GM18868 (cell line): ENCODE measurements around the gene TCF20.

Experiments
- ATAC-seq: cut with Tn5 transposase; IDR thresholded peaks from one replicate; pipeline ENCODE4 v1.9.1; 2021; ENCODE audit warnings: mild to moderate bottlenecking, moderate library complexity; ENCODE audit not compliant: unreplicated experiment

The TCF20 gene

DNA sequence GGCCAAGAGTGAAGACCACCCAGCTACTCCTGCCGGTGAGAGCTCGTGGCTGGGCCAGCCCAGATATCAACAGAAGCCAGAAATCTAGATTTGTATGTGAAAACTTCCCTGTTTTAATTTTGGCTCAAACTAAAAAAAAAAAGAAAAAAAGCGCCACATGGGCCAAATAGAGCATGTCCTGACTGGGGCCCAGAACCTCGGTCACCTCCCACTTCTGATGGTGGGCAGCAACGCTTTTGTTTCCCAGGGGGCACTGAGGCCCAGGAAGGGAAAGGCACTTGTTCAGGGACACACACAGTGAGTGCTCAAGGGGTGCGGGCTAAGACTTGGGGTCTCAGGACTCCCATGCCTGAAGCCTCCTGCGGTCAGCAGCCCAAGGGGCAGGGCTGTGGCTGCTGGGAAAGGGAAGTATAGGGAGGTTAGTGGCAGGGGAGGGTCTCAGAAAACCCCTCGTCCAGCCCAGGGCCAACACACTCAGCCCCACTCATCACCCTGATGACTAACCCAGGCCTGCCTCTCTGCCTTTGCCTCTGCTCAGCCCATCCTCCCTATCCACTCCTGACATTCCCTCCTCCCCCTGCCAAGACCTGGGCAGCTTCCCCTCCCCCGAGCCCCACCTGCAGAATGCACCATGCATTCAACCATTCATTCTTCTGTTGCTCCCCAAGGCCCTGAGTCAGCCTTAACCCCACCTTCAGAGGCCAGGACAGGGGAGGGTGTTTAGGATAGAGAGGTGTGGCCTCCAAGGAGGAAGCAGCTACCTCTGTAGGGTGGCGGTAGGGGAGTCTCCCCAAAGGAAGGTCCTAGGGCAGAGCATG, 30.0 kb upstream of the TCF20 start:
- ATAC-seq: peak; percentile 79

DNA sequence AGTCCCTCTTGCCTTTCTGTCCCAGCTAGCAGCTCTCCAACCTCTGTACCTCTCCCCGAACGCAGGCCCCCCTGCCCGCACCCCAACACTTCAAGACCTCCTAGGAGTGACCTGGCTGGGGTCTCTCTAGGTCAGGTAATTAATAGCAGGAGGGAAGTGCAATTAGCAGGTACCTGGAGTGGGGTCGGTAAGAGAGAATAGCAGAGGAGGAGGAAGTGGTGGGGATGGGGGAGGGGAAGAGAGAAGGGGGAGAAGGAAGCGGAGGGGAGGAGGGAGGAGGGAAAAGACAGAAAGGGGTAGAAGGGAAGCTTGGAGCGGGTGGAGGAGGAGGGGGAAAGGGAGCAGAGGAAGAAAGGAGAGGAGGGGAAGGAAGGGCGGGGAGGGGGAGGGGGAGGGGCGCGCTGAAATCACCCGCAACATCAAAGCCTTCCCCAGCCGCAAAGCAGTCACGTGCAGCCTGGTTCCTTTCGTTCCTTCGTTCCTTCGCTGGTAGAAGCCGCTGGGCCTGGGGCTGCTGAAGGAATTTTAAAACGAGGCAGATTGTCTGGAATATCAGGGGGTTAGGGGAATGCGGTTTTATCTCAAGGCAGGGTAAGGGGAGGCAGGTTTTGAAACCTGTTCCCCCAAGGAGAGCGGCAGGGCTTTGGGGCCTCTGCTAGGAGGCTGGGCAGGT, 29.3 kb upstream of the TCF20 start:
- no peak for ATAC-seq

DNA sequence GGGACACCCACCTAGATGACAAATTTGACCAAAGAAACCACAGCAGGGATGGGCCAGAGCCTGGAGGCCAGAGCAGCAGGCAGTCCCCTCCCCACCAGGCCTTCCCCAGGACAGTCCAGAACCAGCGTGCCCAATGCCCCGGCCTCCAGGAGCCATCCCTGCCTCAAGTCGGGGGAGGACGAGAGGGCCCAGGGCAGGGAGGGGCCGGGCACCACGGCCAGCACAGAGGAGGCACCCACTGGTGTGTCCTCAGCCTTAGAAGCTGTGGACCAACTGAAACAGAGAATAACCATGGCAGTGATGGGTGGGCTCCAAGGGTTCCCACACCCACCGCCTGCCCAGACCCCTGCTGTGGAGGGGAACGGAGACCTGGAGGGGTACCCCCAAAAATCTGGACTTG, 28.3 kb upstream of the TCF20 start:
- no peak for ATAC-seq

DNA sequence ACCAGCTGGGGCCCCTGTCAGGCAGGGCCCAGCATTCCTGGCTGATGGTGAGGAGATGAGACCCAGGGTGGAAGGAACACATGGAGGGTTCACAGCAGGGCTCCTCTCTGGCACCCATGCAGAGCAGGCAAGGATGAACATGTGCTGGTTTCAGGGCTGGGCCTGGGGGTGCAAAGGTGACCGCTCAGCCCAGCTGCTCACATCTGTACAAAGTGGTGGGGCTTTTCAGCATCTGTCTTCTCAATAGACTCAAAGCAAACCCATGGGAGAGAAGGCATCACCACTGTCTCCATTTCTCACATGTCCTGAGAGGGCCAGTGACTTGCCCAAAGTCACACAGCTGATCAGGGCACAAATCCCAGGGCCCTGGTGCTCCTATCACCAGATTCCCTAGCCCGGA, 27.3 kb upstream of the TCF20 start:
- no peak for ATAC-seq

DNA sequence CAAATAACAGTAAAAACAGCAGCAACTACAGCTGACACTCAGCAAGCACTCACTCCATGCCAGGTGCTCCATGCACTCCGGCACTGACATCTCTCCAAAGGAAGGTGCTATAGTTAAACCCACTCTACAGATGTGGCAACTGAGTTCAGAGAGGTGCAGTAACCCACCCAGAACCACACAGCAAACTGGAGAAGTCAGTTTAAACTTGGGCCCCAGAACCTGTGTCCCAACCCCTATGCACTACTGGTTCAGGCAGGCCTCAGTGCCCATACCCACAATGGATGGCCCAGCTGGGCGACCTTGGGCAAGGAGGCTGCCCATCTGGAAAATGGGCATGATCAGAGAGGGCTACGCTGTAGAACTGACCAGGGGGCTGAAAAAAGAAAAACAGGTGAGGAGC, 26.4 kb upstream of the TCF20 start:
- no peak for ATAC-seq

DNA sequence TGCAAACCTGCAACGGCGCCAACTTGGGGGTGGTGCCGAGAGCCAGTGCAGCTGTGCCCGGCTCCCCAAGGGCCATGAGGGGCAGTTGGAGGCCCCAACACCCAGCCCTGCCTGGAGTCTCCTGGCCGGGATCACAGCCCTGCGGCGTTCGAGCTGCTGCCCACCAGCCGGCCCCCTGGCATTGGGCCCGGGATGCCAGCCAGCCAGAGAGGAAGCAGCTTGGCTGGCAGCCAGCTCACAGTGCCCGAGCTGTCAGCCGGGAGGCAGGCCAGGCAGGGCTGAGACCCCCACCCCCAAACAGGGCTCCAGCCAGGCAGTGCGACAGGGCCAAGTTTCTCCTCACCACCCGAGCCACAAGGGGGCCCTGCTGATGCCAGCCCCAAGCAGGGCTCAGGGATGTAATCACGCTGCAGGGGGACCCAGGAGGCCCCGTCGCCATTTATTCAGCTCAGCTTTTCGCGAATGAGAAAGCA, 26.0 kb upstream of the TCF20 start:
- ATAC-seq: no peak

DNA sequence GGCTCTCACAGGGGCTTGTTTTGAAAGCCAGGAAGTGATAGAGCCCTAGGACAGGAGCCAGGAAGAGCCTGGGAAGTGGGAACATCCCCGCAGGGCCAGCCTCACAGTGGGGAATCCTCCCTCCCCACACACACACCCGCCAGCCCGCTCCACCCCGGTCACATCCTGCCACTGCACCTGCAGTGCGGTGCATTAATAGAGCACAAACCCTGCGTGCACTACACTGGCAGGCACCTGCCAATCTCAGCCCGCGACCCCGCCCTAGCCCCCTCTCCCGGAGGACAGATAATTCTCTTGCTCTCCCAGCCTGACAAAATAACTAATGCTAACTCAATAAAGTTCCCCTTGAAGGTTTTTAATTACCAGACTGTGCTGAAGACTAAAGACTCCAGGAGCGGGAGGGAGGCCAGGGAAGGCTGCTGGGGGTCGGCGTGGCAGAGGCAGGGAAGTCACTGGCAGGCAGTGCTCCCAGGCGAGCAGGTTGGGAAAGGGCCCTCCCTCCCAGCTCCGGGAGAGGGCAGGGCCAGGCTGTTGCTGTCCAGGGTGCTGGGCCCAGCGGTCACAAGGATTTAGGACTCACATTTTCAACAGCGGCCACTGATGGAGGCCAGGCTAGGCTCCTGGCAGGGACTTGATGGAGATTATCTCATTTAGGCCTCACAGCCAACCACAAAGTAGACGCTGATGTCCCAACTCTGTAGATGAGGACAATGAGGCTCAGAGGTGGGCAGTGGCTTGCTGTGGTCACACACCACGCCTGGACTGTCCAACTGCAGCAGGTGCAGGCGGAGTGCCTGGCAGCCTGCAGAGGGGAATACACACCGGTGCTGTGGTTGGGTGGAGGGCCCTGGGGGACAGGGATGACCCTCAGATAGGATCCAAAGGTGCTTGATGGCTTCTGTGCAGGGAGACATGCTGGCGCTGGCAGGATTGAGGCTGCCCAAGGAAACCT, 23.9 kb upstream of the TCF20 start:
- ATAC-seq: no peak

DNA sequence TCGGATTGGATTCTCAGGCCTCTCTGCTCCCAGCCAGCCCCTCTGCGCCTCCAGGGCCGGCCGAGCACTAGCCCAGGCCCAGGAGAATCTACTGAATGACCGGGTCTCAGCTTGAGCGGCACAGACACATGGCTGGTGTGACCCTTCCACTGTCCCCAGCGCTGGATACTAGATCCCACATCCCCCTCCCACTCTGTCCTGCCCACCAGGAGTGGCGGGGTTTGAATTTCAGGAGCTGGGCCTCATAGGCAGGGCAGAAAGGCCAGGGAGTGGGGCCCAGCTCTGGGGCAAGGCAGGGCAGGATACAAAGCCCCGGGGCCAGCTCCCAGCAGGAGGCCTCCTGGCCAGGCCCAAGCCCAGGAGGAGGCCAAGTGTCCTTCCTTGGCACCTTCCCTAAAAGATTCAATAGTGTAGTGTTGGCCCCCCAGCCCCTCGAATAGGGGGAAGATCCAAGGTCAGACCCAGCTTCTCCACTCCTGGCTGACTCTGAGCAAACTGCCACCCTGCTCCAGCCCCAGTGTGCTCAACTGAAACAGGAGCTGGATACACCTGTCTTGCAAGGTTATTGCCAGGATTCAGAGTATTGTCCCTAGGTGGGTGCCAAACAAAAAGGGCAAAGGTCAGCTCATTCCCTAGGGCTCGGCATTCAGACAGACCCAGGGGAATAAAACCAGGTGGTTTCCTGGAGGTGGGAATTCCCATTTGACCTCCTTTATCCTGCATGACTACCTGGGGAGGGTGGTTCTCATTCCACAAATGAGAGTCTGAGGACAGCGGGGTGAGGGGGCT, 22.5 kb upstream of the TCF20 start:
- ATAC-seq: no peak

DNA sequence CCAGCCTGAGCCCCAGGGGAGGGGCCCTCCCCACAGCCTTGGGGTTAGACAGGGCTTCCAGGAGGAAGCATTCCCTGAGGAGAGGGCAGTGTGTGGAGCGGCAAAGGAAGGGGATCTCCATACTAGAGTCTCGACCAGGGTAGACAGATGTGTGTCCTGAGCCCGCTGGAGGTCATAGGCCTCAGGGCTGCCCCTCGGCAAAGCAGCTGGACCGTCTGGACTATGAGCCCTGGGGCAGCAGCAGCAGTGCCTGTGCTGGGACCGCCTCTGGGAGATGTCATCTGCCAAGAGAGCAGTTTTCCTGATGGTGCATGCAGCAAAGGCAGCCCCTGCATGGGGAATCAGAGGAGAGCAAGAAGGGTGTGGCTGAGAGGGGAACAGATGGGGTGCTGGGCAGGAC, 20.8 kb upstream of the TCF20 start:
- ATAC-seq: no peak

DNA sequence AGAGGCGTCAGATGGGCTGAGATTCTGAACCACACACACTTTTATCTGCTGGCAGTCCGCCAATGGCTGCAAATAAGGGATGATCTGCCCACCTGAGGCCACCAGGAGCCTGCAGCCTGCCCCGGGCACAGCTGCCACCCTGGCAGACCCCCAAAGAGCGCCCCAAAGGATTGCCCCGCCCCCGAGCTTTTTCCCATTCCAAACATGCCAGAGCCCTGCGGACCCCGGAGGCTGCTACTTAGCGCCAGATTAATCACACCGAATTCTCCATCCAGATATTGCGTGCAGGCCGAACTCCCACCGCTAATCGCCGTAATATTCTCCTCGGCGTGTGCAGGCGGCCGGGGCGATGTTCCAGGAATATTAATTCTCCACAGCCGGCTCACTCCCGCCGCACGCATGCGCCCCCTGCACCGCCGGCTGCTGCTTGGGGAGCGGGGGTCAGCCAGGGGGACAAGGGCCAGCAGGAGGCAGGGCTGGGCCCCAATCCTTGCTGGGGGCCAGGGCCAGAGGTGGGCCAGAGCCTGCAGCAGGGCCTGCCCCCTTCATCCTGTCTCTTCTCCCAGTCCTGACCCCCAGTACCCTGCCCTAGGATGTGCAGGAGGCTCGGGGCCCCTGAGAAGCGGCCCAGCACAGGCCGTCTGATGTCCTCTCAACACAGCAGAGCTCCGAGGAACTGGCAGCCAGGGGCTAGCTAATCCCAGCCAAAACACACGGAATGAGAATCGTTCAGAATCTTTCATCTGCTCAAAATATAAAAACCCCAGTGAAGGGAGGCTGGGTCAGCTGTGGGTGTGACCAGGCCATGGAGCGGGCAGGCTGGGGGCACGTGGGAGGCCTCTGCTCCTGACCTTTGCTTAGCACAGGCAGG, 19.5 kb upstream of the TCF20 start:
- no peak for ATAC-seq

DNA sequence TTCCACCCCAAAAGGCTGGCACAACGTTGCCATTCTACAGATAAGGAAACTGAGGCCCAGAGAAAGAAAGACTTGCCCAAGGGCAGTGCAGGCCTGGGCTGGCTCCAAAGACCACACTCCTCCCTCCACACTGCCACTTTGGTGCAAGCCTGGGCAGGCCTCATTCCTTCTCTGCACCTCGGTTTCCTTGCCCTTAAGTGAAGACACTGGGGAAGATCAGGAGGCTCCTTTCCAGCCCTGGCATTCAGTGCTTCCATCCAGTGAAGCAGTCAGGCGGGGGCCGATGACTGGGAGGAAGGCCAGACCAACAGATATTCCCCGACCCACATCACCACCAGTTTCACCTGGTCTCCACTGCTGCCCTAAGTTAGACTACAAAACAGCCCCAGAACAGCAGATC, 18.3 kb upstream of the TCF20 start:
- no peak for ATAC-seq

DNA sequence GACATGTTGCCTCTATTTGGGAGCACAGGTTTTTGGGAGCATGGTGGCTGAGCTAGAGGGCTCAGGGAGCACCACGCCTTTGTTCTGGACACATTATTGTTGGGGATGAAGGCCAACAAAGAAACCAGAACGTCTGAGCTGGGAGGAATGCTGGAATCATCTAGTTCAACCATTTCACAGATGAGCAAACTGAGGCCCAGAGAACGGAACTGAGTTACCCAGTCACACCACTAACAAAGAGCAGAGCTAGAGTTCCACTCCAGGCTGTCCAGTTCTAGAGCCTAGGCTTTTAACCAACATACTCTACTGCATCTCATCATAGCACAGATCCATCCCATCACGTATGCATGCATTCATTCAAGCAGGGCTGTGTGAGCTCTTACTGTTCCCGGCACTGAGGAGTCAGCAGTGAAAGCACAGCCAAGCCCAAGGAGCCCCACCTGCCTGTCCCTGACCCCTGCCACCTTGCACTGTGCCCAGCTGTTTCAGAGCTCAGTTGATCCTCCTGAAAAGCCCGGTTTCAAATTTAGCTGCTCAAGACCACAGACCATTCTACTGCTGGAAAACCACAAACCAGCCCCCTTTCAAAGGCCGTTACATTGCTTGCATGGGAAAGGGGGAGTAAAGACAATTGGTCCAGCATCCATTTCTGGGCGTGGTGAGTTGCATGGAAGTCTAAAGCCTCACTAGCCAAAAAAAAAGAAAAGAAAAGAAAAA, 16.9 kb upstream of the TCF20 start:
- ATAC-seq: no peak

DNA sequence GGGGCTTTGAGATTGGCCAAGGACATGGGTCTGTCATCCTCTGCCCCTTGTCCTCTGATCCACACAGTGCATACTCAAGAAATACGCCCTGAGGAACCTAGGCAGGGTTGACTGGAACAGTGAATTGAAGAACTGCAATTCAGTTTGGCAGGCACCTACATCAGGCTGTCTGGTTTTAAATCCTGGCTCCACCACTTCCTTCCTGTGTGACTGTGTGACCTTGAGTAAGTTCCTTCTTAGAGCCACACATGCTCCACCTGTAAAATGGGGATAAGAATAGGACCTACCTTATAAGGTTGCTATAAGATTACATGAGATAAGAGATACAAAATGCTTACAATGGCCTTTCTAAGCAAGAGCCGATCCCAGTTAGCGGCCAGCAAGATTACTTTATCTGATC, 15.8 kb upstream of the TCF20 start:
- no peak for ATAC-seq

DNA sequence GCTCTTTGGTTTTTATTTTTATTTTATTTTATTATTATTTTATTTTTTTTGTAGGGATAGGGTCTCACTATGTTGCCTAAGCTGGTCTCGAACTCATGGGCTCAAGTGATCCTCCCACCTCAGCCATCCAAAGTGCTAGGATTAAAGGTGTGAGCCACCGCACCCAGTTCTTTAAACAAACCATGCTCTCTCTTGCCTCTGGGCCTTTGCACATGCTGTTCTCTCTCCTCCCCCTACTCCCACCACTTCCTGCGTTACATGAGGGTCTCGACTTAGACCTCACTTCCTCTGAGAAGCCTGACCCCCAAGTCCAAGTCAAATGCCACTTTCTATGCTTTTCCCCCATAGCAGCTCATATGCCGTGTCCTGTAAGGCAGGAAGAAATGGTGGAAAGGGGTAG, 15.2 kb upstream of the TCF20 start:
- no peak for ATAC-seq

DNA sequence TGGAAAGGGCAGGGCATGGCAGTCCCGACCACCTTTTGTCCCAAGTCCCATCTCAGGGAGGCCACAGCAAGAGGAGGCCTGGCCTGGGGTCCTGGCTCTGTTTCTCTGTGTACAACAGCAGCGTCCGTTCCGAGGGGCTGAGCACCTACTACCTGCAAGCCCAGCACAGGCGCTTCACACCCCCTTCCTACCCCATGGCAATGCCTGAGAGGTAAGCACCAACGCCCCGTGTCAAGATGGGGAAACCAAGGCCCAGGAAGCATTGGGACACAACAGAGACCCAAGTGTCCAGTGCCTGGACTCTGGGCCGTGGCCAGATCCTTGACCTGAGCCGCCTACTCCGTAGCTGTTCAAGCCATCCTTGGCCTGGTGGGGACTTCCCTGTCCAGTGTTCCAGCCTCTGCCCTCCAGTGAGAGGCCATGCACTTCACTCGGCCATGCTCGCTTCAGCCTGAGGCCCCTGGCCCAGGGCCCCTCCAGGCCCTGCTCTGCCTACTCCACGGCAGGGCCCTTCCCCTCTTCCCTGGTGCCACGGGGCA, 14.3 kb upstream of the TCF20 start:
- no peak for ATAC-seq

DNA sequence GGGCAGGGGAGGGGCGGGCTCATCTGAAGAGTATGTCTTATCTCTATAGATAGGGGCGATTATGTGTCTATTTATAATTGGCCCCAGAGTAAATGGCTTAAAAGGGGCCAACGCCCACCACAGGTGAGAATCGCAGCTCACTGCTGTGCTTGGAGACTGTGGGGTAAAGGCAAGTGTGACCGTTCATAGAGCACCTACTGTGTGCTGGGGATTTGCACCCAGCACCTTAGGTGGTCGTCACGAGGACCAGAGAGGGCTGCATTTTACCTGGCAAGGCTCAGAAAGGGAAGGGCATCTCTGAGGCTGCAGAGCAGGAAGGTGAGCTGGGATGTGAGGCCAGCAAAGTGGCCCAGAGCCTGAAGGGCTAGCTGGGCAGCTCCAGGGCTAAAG, 13.7 kb upstream of the TCF20 start:
- ATAC-seq: no peak

DNA sequence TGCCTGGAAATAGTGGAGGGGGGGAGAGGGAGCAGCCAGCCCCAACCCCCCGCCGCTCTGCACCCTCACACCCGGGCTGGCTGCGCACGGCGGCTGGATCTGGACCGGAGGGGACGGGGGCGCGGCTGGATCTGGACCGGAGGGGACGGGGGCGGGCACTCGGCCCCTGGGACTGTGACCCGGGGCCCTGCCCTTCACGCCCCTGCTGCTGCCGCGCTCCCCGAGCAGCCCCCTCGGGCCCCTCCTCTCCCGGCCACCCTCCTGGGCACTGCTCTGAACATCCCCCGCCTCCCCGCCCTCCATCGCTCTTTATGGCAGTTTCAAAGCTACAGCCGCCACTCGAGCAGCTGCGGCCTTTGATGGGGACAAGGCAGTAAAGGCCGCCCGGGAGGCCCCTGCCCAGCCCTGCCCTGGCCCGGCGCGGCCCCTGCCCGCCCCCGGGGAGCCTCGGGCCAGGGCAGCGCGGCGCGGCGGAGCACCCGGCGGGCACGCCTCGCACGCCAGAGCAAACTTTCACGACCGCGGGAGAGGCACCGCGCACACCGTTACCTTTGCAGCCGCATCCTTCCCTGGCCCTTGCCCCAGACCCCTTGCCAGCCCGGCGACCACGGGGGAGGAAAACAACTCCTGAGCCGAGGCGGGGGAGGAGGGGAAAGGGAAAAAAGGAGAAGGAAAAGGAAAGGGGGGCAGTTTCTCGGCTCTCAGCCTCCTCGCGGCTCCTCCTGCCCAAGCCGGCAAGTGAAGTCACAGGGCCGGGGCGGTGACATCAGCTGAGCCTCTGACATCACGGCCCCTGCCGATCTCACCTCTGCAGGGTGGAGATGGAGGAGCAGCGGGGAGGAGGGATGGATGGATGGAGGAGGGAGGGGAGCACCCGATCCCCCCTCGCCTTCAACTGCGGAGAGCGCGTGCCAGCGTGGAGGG, 13.1 kb upstream of the TCF20 start:
- ATAC-seq: no peak

DNA sequence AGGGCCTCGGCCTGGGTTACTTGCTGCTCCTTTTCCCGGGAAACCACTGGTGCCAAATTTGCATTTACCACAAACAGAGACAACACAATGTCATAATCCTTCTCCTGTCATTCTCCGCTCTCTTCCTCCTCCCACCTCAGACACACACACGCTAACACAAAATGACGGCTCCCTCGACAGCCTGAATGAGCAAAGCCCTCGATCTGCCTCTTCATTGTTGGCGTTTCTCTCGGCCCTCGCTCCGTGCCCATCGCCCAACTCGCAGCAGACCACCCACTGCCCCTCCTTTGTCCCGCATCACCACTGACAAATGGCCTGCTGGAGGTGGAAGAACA, 12.5 kb upstream of the TCF20 start:
- no peak for ATAC-seq
